HG03196 (cell line): ENCODE measurements around the gene MTRR.

ENCODE experiments used
- ATAC-seq: cut with Tn5 transposase; IDR thresholded peaks from one replicate; pipeline ENCODE4 v1.9.1; 2021; ENCODE audit not compliant: unreplicated experiment

Gene MTRR

DNA sequence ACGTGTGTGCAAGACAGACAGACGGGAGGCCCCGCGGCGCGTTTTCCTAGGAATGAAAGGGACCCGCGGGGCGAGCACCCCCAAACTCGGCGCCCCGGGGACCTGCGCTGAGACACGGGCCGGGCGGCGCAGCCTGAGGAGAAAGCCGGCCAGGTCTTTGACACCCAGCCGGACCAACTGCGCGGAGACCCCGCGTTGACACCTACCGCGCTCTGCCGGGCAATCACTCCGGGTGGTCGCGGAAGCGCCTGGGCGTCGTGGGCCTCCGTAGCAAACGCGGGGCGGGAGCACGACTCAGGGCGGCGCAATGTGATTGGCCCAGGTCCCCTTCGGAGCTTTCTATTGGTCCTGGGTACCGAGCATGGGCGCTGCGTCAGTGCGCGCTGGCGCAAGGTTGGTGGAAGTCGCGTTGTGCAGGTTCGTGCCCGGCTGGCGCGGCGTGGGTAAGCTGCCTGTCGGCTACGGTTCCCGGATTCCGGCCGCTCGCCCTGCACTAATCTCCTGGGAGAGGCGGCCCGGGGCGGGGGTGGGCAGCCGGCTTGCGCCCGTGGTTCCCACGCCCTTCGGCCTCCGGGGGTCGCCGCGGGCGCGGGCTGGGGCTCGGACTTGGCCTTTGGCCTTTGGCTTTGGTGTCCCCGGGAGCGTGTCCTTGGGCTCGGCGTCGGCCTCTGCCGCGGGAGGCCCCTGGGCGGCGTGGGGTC, at the start of gene MTRR, which contains the start of gene FASTKD3:
MTRR (plus strand) TSS at position 376 of the 701 bp plus-strand sequence. CDS start 1,647 bp downstream, outside the sequence.
FASTKD3 (minus strand) TSS at position 259 of the 701 bp plus-strand sequence. CDS start 948 bp downstream, outside the sequence.
- ATAC-seq = peak; percentile 98

DNA sequence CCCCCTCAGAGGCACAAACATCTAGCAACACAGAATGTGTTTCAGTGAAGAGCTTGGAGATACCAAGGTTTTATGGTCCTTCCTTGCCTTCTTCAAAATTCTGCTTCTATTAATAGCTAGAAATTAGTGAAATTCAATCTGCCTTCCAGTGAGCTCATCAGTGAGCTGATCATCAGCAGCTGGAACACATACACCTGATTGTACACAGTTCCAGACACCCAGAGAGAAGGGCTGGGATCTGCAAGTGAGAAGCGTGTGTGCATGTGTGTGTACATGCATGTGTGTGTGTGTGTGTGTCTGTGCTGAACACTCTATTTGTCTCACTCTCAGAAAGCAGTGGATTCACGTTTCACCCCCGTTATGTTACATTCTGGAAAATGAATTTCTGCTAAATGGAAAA, 46.5 kb upstream of the MTRR start:
- ATAC-seq = no peak

DNA sequence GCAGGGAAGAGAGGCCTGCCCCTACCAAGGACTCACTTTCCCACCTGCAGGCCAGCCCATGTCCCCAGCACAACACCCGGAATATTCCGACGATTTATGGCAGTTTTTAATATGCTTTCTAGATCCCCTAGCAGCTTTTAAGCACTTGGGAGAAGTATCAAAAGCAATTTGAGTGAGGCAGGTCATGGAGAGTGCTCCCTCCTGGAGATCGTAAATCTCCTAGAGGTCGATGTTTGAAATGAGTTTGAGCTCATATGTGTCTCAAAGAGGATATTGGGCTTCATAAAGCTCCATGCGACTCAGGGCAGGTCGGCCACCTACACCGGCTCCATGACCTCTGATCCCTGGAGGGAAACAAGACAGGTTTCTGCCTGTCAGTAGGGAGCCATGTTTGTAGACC, 45.4 kb upstream of the MTRR start:
- no peak for ATAC-seq

DNA sequence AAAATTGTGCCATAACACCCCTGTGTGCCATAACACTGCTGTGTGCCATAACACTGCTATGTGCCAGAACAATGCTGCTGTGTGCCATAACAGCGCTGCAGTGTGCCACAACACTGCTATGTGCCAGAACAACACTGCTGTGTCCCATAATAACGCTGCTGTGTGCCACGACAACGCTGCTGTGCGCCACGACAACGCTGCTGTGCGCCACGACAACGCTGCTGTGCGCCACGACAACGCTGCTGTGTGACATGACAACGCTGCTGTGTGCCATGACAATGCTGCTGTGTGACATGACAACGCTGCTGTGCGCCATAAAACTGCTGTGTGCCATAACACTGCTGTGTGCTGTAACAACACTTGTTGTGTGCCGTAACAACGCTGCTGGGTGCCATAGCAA, 44.0 kb upstream of the MTRR start:
- ATAC-seq = no peak

DNA sequence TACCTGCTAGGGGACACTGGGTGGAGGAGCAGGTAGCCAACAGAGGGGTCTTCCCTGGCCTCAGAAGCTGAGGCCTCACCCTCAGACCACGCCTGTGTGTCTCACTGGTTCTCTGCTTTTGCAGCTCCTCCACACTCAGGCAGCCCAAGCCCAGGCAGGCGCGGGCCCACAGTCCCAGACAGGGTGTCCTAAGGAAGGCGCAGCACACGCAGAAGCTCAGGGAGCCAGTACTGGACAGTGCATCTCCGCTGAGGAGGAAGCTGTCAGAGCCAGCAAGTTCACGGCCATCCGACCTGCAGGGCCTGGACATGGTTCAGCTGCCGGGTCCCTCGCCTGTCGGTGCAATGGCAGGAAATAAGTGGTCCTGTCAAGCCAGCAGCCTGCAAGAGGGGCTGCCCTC, 43.3 kb upstream of the MTRR start:
- no peak for ATAC-seq

DNA sequence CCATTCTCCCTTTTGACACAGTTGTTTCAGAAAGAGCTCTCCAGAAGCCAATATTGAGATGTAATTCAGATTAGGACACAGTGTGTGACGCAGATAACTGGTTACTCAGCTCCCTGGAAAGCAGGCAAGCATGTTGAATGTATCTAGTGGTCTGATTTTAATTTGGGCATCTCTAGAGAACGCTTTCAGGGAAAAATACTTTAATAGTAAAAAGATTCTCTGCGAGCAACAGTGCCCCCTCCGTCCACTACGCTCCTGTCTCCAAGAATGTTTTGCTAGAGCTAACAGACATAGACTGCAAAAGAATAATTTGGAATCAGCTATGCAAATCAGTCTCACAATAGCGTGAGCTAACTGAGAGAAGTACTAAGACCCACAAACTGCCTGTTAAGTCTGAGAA, 41.3 kb upstream of the MTRR start:
- no peak for ATAC-seq

DNA sequence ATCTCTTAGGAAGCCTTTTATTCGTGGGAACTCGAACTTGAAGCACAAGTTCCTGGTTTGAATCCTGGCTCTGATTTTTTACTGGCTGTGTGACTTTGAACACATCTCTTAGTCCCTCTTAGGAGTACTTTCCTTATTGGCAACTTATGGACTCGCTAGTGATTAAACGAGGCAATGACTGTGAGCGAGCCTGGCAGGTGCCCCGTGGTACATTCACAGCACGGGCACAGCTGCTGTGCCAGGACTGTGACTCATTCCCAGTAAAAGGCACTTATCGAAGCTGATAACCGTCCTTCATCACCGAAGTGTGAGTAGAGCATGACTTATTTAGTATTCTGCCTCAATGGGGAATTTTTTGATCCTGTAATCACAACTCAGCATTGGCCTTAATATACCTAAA, 40.7 kb upstream of the MTRR start:
- no peak for ATAC-seq

DNA sequence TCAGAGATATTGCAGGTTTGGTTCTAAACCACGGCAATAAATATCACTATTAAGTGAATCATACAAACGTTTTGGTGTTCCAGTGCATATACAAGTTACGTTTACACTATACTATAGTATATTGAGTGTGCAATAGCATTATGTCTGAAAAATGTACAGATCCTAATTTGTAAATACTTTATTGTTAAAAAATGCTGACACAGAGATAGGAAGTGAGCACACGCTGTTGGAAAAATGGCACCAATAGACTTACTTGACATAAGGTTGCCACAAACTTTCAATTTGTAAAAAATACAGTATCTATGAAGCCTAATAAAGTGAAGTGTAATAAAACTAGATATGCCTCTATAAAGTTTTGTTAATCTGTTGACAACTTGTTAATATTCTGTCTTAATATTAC, 34.0 kb upstream of the MTRR start:
- no peak for ATAC-seq

DNA sequence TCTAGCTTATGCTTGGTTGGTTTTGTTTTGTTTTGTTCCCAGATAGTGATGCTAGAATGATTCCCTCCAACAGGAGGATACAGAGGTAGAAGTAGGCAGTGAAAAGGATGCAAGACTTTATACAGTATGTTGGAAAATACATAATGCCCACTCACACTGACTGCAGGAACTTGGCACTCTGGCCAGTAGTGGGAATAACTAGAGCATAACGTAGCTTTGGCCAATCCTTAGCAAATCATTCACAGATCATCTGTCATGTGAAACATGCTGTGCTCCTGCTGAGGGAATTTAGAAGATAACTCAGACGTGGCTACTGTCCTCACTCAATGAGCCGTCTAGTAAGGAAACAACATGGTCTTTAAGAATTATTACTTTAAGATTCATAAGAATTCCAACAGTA, 31.5 kb upstream of the MTRR start:
- no peak for ATAC-seq

DNA sequence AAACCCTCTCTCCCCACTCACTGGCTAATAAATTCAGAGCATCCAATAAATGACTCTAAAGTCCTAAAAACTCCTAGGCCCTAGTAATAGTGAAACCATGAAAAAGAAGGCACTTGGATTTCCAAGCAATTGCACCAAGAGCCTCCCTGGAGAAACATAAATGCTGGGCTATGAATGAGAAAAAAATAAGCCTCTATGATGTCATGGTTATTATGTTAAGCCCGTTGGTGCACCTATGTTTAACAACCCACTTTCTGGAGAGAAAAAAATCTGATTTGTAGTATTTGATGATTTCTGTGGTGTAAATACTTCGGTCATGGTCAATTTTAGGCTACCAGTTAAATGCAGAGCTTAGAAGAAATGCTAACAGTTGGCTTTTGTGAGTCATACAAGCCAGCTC, 26.4 kb upstream of the MTRR start:
- ATAC-seq = no peak

DNA sequence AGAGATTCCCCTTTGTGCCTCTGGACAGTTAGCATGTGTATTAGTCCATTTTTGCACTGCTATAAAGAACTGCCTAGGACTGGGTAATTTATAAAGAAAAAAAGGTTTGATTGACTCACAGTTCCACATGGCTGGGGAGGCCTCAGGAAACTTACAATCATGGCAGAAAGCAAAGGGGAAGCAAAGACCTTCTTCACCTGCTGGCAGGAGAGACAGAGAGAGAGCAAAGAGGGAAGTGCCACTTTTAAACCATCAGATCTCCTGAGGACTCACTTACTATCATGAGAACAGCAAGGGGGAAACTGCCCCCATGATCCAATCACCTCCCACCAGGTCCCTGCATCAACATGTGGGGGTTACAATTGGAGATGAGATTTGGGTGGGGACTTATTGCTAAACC, 24.0 kb upstream of the MTRR start:
- no peak for ATAC-seq

DNA sequence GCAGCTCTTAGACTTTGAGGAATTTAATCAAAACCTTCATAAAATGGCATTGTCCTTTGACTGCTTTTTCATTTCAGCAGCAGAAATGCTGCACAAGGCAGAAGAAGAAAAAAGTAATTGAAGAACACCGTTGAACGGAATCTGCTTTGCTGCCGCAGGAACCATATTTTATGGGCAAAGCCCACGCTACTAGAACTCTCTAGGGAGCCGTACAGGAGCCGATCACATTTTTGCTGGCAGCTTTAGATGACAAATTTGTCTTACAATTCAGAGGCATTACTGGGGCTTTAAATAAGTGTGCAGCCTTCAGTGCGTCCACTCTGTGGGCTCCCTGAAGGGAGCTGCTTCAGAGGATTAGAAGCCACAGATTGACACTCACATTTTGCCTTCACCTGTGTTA, 23.4 kb upstream of the MTRR start:
- ATAC-seq = no peak

DNA sequence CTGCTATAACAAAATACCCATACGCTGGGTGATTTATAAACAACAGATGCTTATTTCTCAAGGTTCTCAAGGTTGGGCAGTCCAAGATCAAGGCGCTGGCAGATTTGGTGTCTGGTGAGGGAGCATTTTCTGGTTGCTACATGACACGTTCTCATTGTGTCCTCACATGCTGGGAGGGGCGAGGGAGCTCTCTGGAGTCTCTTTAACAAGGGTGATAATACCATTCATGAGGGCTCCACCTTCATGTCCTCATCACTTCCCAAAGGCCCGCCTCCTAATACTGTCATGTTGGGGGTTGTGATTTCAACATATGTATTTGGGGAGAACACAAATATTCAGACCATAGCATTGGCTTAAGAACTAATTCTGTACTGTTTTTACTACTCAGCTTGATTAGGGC, 22.6 kb upstream of the MTRR start:
- ATAC-seq = no peak

DNA sequence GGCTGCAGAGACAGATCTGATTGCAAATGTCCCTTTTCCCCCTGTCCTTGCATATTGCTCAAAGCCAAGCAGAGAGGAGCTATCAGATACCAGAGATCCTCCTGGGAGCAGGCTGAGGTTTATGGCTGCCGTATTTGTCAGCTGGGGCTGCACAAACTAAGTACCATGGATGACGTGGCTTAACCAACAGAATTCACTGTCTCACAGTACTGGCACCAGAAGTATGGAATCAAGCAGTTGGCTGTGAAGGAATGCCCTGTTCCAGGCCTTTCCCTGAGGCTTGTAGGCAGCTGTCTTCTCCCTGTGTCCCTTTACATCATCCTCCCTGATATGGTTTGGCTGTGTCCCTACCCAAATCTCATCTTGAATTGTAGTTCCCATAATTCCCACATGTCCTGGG, 20.7 kb upstream of the MTRR start:
- no peak for ATAC-seq

DNA sequence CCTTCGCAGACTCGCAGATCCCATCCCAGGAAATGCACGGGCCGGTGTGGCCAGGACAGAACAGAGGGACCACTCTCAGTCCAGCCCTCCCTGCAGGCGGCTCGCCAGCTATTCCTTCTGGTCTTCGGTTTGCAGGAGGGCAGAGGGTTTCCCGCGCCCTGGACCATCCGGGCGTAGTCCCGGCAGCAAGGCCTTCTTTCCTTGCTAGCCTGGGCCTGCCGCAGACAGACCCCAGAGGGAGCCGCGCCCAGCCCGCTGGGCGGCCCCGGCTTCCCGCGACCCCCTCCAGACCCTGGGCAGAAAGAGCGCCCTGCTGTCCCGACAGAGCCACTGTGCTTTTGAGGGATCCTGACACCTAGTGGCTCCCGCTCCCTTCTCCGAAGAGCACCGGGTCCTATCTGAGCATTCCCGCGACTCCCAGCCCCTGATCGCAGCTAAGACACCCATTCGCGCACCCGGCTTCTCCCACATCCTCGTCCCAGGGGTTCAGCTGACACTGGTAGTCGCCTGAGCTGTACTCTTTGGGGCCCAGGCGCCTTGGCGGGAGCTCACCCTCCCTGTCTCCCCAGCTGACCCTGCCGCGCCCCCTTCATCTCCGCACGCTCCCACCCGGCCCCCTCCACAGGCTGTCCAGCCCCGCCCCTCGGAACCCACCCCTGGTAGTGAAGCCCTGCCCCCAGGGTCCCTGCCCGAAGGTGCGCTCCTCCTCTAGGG, 19.1 kb upstream of the MTRR start:
- ATAC-seq = no peak

DNA sequence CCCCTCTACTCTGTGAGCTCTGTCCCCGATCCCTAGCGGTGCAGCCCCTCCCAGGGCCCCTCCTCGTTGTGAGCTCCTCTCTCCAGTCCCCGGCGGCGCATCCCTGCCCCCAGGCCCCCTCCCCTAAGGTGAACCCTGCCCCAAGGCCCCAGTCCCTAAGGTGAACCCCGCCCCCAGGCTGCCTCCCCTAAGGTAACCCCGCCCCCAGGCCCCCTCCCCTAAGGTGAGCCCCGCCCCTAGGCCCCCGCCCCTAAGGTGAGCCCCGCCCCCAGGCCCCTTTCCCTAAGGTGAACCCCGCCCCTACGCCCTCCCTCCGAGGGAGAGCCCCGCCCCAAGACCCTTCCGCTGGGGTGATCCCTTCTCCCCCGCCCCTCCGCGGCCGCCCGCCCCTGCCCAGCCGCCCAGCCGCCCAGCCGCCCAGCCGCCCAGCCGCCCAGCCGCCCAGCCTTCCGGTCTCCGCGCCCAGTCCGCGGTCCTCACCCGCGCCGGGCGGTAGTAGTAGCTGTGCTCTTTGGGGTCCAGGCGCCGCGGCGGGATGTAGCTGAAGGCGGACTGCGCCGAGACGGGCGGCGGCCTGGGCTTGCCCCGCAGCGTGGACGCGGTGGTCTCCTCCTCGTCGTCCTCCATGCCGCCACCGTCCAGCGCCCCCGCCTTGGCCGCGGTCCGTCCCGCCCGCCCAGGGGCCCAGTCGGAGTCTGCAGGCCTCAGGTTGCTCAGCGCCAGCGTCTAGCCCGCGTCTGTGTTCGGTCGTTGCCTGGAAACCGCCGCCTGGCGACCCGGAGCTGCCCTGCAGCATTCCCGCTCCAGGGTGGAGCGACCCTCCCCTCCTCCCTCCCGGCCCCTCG, 18.3 kb upstream of the MTRR start, which contains the start of gene CFAP90:
CFAP90 (minus strand) TSS at position 739 of the 845 bp plus-strand sequence; CDS start at position 627, 112 bp downstream.
- no peak for ATAC-seq

DNA sequence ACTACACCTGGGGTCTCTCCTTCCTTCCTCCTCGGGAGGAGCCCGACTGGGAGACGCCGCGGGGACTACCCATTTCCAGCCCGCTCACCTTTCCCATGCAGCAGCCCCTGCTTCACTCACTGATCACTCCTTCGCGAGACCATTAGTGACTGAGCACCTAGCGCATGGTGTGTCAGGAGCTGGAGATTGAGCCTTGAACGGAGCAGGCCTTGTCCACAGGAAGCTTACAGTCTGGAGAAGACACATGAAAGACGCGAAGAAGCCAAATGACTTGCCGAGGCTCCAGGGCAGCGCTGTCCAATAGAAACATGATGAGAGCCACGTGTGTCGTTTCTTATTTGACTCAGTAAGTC, 17.7 kb upstream of the MTRR start:
- no peak for ATAC-seq

DNA sequence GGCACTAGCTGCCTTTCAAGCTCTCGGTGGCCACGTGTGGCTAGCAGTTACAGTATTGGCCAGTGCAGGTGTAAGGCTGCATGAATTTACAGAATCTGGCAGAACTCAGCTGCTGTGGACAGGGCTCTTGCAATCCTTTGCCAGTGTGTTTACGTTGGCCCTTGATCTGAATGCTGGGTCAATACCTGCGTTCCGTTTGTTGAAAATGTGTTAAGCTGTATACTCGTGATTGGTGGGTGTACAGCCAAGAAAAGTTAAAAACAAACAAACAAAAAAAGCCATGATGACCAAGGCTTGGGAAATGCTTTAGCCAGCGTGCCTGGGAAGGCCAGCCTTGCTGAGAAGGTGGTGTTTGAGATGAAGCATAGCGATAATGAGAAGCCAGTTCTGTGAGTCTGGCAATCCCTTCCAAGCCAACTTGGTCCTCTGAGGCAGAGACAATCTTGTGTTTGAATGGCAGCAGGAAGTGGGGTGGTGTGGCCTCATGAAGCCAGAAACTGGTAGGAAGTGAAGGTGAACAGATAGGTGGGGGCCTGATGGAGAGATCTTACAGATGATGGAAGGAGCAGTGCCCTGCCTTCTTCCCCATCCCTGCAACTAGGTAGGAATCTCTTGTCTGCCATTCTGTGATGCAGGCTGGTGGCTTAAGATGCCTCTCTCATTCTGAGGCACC, 17.2 kb upstream of the MTRR start:
- ATAC-seq = no peak

DNA sequence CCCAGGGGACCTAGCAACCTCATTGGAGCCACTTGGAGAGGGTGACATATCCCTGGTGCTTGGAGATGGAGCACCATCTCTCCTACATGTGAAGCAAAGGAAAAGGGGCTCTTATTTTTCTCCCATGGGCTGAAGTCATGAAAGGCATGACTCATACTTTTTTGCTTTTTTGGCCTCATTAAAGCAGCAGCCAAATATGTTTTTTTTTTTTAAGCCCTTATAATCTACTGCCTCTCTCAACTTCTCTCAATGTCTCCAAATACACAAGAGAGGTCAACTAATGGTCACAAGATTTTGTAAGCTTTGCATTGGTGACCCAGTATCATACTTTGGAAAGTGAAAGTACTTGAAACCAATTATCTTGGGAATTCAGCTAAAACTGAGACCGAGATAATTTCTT, 16.4 kb upstream of the MTRR start:
- ATAC-seq = no peak

DNA sequence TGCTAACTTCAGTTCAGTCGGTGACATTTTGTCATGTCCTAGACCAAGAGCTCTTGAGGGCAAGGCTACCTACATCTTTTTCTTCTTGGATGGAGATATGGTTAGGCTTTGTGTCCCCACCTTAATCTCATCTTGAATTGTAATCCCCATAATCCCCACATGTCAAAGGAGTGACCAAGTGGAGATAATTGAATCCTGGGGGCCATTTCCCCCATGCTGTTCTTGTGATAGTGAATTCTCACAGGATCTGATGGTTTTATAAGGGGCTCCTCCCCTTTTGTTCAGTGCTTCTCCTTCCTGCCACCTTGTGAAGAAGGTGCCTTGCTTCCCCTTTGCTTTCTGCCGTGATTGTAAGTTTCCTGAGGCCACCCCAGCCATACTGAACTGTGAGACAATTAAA, 16.0 kb upstream of the MTRR start:
- no peak for ATAC-seq

DNA sequence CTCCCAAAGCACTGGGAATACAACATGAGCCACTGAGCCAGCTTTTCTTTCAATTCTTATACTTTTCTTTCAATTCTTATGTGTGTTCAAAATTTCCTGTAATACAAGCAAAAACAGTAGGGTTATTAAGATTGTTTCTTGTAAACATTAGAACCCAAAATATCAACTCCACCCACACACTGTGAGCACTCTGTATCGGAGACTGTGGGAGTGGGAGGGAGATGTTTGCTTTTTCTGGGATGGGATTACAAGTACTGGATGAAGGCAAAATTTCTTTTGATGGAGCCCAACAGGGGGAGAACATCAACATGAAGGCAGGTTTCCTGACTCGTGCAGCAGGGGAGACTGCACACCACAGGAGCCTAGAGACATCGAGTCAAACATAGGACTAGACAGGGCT, 13.3 kb upstream of the MTRR start:
- no peak for ATAC-seq
